Measurements from ENCODE around the gene MAML2. TPM values are rescaled to one million over a fixed set of nuclear protein-coding genes. Genes with fewer than 3 reads are reported as not detected.

The MAML2 gene
- total and polyA plus RNA-seq, 2 of the 13 experiments (the other 11 are each of a cell fraction or from before 2014, with no cell fraction given): 2.3 to 25.9 TPM

GRCh38 chr11:96015906-96016565, 327.0 kb downstream of the MAML2 start (continued):
- TF ChIP-seq HOXA3 (CRISPR knock-in tag; IDR thresholded peaks at IDR 0.05) (peak; percentile 72), KDM6A (CRISPR knock-in tag; IDR thresholded peaks at IDR 0.05; ENCODE audit: low read depth) (peak; percentile 82), HNF4G (IDR thresholded peaks at IDR 0.05; ENCODE audit: borderline replicate concordance, low read depth, low read length) (peak; percentile 56; the same call in 1 of the 2 replicates), HNF4G (CRISPR knock-in tag; IDR thresholded peaks at IDR 0.05; ENCODE audit: borderline replicate concordance, low read depth) (no peak; the same call in 1 of the 2 replicates), NFE2L2 (IDR thresholded peaks at IDR 0.05; ENCODE audit: low read length) (no peak), NFKBIZ (CRISPR knock-in tag; IDR thresholded peaks at IDR 0.05) (peak; percentile 77; the same call in 1 of the 2 replicates), ZNF562 (CRISPR knock-in tag; IDR thresholded peaks at IDR 0.05; ENCODE audit: borderline replicate concordance) (no peak), ZSCAN30 (CRISPR knock-in tag; IDR thresholded peaks at IDR 0.05) (no peak), ZNF839 (CRISPR knock-in tag; IDR thresholded peaks at IDR 0.05; ENCODE audit: borderline replicate concordance) (no peak), RERE (CRISPR knock-in tag; IDR thresholded peaks at IDR 0.05; ENCODE audit: low read depth) (peak; percentile 72; the same call in 1 of the 2 replicates), NFIC (IDR thresholded peaks at IDR 0.05; ENCODE audit: low read length) (0 out of 2 replicates have a peak, but pooled peaks have one; percentile 62), ZNF337 (CRISPR knock-in tag; IDR thresholded peaks at IDR 0.05; ENCODE audit: borderline replicate concordance, low read depth) (no peak), ZNF292 (CRISPR knock-in tag; IDR thresholded peaks at IDR 0.05; ENCODE audit: borderline replicate concordance, low read depth) (peak; percentile 76; the same call in 1 of the 2 replicates), GATAD2A (CRISPR knock-in tag; IDR thresholded peaks at IDR 0.05) (peak; percentile 88), RXRB (CRISPR knock-in tag; IDR thresholded peaks at IDR 0.05; ENCODE audit: borderline replicate concordance) (peak; percentile 79), MYC (CRISPR knock-in tag; IDR thresholded peaks at IDR 0.05; ENCODE audit: borderline replicate concordance) (peak; percentile 36; the same call in 1 of the 2 replicates), E2F5 (CRISPR knock-in tag; conservative IDR thresholded peaks at IDR 0.05) (no peak), ATF7-NPFF (CRISPR knock-in tag; IDR thresholded peaks at IDR 0.05; ENCODE audit: low read depth) (no peak), SKIL (CRISPR knock-in tag; IDR thresholded peaks at IDR 0.05; ENCODE audit: borderline replicate concordance) (peak; percentile 45; the same call in 1 of the 2 replicates), KAT2B (IDR thresholded peaks at IDR 0.05; ENCODE audit: borderline replicate concordance, low read depth, low read length) (no peak), RXRA (CRISPR knock-in tag; IDR thresholded peaks at IDR 0.05) (peak; percentile 73; the same call in 1 of the 2 replicates), ZNF264 (CRISPR knock-in tag; IDR thresholded peaks at IDR 0.05) (peak; percentile 45; the same call in 1 of the 2 replicates), GLI4 (CRISPR knock-in tag; IDR thresholded peaks at IDR 0.05; ENCODE audit: borderline replicate concordance) (no peak)
